Gastrocnemius medialis (tissue), 4 donors: ENCODE measurements around the gene CCDC192. TPM values are rescaled to one million over a fixed set of nuclear protein-coding genes. Genes with fewer than 3 reads are reported as not detected.

ENCODE experiments used
- ATAC-seq, 2 donors: fragments of 150-250 bp; one replicate each; pipeline ENCODE4 v1.9.1; 2016
- DNase-seq, 2 donors: peaks; one replicate each; pipeline ENCODE4 v3.0.0-alpha.2; 2019
- H3K27ac ChIP-seq, 4 donors: fragments of 200-600 bp; sonication (generic); 1 replicate in 1 of 4; 2 replicates in 3 of 4; pipeline ENCODE4 v1.5.1; 2016 to 2018; ENCODE audit warnings: mild to moderate bottlenecking in 2 of 4, moderate library complexity in 1 of 4
- H3K27me3 ChIP-seq, 3 donors: fragments of 200-600 bp; sonication (generic) in 2 of 3; 1 replicate in 1 of 3; 2 replicates in 2 of 3; pipeline versions ENCODE4 v1.5.1 to v1.6.0; 2016 to 2019; ENCODE audit warnings: mild to moderate bottlenecking in 1 of 3, moderate library complexity in 1 of 3
- H3K36me3 ChIP-seq, 2 donors: fragments of 200-600 bp; sonication (generic) in 1 of 2; one replicate each; pipeline ENCODE4 v1.5.1; 2017 to 2018
- H3K4me1 ChIP-seq, 2 donors: fragments of 200-600 bp; sonication (generic) in 1 of 2; one replicate each; pipeline ENCODE4 v1.5.1; 2016 to 2017; ENCODE audit warnings: mild to moderate bottlenecking in 2 of 2
- H3K4me3 ChIP-seq, 4 donors: fragments of 200-600 bp; sonication (generic) in 3 of 4; 1 replicate in 1 of 4; 2 replicates in 3 of 4; pipeline ENCODE4 v1.5.1; 2016 to 2019; ENCODE audit warnings: mild to moderate bottlenecking in 2 of 4
- H3K9me3 ChIP-seq, 3 donors: fragments of 200-600 bp; sonication (generic) in 2 of 3; 1 replicate in 1 of 3; 2 replicates in 2 of 3; pipeline ENCODE4 v1.5.1; 2016 to 2019
- POLR2A ChIP-seq, 2 donors: fragments of 450-650 bp; IDR thresholded peaks; one replicate each; pipeline ENCODE4 v1.6.1; 2017; ENCODE audit warnings: antibody characterized with exemption in 2 of 2, mild to moderate bottlenecking in 2 of 2, moderate library complexity in 2 of 2
- in situ Hi-C, 4 donors: fragments of 200-750 bp; cut with MboI; loops; one replicate each; pipeline versions ENCODE4 v1.15.0 to v1.8.0; 2017; ENCODE audit warnings: low sequenced_read_pairs in 4 of 4
- intact Hi-C: fragments of 100-400 bp; cut with DNase I; formaldehyde crosslinking; loops from one replicate; pipeline ENCODE4 v1.15.1; 2023; ENCODE audit warnings: low total_unique reads
- total RNA-seq, 4 donors: library from RNA; depleted of rRNA; stranded (reverse); fragments of >200 nt; gene quantifications; one replicate each; pipeline versions ENCODE4 v1.1.0 to v1.2.3, GENCODE V29; 2016
- TF ChIP-seq, protein P1 (sequence below), 5 experiments: fragments of 450-650 bp in 3 of 5; fragments of 200-600 bp in 2 of 5; sonication (generic) in 2 of 5; IDR thresholded peaks in 4 of 5; conservative IDR thresholded peaks in 1 of 5; 1 replicate in 4 of 5; 2 replicates in 1 of 5; pipeline ENCODE4 v1.5.1; 2016 to 2019; ENCODE audit warnings: antibody characterized with exemption in 5 of 5, mild to moderate bottlenecking in 3 of 5, moderate library complexity in 3 of 5

The CCDC192 gene
- total RNA-seq, 4 donors from 2014 or later, result not detected

DNA sequence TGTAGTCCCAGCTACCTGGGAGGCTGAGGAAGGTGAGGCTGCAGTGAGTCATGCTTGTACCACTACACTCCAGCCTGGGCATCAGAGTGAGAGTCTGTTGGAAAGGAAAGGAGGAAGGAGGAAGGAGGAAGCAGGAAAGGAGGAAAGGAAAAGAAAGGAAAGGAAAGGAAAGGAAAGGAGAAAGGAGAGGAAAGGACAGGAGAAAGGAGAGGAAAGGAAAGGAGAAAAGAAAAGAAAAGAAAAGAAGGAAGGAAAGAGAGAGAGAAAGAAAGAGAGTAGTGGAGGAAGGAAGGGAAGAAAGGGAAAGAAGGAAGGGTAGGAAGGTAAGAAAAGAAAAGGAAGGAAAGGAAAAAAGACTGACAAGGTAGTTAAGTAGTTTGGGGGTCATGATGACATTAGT, 217.7 kb downstream of the CCDC192 start:
- intact Hi-C loops, result no loop called here
- no peak overlapping the region for H3K4me3 ChIP-seq
- TF ChIP-seq, protein P1, sequence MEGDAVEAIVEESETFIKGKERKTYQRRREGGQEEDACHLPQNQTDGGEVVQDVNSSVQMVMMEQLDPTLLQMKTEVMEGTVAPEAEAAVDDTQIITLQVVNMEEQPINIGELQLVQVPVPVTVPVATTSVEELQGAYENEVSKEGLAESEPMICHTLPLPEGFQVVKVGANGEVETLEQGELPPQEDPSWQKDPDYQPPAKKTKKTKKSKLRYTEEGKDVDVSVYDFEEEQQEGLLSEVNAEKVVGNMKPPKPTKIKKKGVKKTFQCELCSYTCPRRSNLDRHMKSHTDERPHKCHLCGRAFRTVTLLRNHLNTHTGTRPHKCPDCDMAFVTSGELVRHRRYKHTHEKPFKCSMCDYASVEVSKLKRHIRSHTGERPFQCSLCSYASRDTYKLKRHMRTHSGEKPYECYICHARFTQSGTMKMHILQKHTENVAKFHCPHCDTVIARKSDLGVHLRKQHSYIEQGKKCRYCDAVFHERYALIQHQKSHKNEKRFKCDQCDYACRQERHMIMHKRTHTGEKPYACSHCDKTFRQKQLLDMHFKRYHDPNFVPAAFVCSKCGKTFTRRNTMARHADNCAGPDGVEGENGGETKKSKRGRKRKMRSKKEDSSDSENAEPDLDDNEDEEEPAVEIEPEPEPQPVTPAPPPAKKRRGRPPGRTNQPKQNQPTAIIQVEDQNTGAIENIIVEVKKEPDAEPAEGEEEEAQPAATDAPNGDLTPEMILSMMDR (IDR thresholded peaks at IDR 0.05 in 4 of 5, conservative IDR thresholded peaks at IDR 0.05 in 1 of 5), result no peak
- no peak for TF ChIP-seq POLR2A (IDR thresholded peaks at IDR 0.05)
- ATAC-seq, result no peak
- no peak for DNase-seq
- H3K36me3 ChIP-seq, result no peaks in the 10 kb centered on the region
- no peaks in the 10 kb centered on the region for H3K27me3 ChIP-seq
- no peaks in the 10 kb centered on the region for H3K9me3 ChIP-seq
- no peak overlapping the region for H3K27ac ChIP-seq
- in situ Hi-C loops, result no loop called here
- H3K4me1 ChIP-seq, result no peaks in the 10 kb centered on the region

DNA sequence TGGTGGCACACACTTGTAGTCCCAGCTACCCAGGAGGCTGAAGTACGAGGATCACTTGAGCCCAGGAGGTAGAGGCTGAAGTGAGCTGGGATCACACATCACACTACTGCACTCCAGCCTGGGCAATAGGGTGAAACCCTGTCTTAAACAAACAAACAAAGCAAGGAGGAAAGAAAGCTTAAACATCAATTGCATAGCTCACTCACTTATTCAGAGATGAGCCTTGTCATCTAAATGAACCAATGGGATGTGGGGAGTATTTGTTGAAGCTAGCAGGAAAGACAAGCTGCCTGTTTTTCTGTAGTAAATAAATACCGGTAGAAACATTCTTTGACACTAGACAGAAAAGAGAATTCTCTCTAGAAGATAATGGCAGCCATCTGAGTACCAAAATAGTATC, 219.4 kb downstream of the CCDC192 start:
- H3K4me1 ChIP-seq, result no peaks in the 10 kb centered on the region
- H3K27me3 ChIP-seq, result no peaks in the 10 kb centered on the region
- H3K36me3 ChIP-seq, result no peaks in the 10 kb centered on the region
- no peak overlapping the region for H3K4me3 ChIP-seq
- H3K9me3 ChIP-seq, result no peaks in the 10 kb centered on the region
- intact Hi-C loops, result no loop called here
- ATAC-seq (no peak), DNase-seq (no peak)
- no peak for TF ChIP-seq POLR2A (IDR thresholded peaks at IDR 0.05)
- TF ChIP-seq, protein P1 (IDR thresholded peaks at IDR 0.05 in 4 of 5, conservative IDR thresholded peaks at IDR 0.05 in 1 of 5), result no peak
- in situ Hi-C loops, result no loop called here
- no peak overlapping the region for H3K27ac ChIP-seq

- H3K4me3 ChIP-seq, result no peak overlapping the region
- no peaks in the 10 kb centered on the region for H3K36me3 ChIP-seq
- H3K4me1 ChIP-seq, result no peaks in the 10 kb centered on the region
- ATAC-seq (no peak), DNase-seq (no peak)
- no peaks in the 10 kb centered on the region for H3K27me3 ChIP-seq
- H3K9me3 ChIP-seq, result no peaks in the 10 kb centered on the region
- no peak for TF ChIP-seq POLR2A (IDR thresholded peaks at IDR 0.05)
- TF ChIP-seq, protein P1 (IDR thresholded peaks at IDR 0.05 in 4 of 5, conservative IDR thresholded peaks at IDR 0.05 in 1 of 5), result no peak
- no peak overlapping the region for H3K27ac ChIP-seq
- intact Hi-C loops, result no loop called here
- in situ Hi-C loops, result no loop called here
Observed at GRCh38 chr5:127923804-127924570, 220.8 kb downstream of the CCDC192 start.

- Histone ChIP-seq H3K4me3 (no peak overlapping the region), H3K27ac (no peak overlapping the region), H3K27me3 (no peaks in the 10 kb centered on the region), H3K36me3 (no peaks in the 10 kb centered on the region), H3K9me3 (no peaks in the 10 kb centered on the region), H3K4me1 (no peaks in the 10 kb centered on the region)
- in situ Hi-C loops (no loop called here), intact Hi-C loops (no loop called here)
- DNase-seq, result no peak
- no peak for ATAC-seq
- no peak for TF ChIP-seq POLR2A (IDR thresholded peaks at IDR 0.05)
- TF ChIP-seq, protein P1 (IDR thresholded peaks at IDR 0.05 in 4 of 5, conservative IDR thresholded peaks at IDR 0.05 in 1 of 5), result no peak
Observed at GRCh38 chr5:127924606-127925005, 221.4 kb downstream of the CCDC192 start.

DNA sequence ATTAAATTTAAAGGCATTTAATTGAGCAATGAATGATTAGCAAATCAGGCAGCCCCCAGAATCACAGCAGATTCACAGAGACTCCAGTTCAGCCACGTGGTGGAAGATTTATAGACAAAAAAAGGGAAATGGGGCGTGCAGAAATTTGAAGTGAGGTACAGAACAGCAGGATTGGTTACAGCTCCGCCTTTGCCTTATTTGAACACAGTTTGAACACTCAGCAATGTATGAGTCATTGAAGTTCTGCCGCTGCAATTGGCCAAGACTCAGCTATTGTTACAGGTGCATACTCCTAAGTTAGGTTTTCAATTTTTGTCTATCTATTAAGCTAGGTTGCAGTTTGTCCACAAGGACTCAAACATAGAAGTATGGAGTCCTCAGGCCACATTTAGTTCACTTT, 222.7 kb downstream of the CCDC192 start:
- H3K36me3 ChIP-seq, result no peaks in the 10 kb centered on the region
- H3K27ac ChIP-seq, result no peak overlapping the region
- no peak for ATAC-seq
- in situ Hi-C loops, result no loop called here
- H3K9me3 ChIP-seq, result no peaks in the 10 kb centered on the region
- H3K4me3 ChIP-seq, result no peak overlapping the region
- H3K4me1 ChIP-seq, result no peaks in the 10 kb centered on the region
- DNase-seq, result no peak
- TF ChIP-seq, protein P1 (IDR thresholded peaks at IDR 0.05 in 4 of 5, conservative IDR thresholded peaks at IDR 0.05 in 1 of 5), result no peak
- no peak for TF ChIP-seq POLR2A (IDR thresholded peaks at IDR 0.05)
- H3K27me3 ChIP-seq, result no peaks in the 10 kb centered on the region
- intact Hi-C loops, result no loop called here
